AG04450 (cell line): ENCODE data around the gene SHISA9. TPM values are rescaled to one million over a fixed set of nuclear protein-coding genes. Genes with fewer than 3 reads are reported as not detected.

Source experiments
- CTCF ChIA-PET: fragments of 300-600, 350-600 bp; formaldehyde crosslinking; extraction: SDS; loops from one replicate; lab custom pipeline; 2022; ENCODE audit warnings: antibody characterized with exemption, inconsistent platforms; lab: Charles Lee
- POLR2A ChIA-PET: fragments of 350-600 bp; formaldehyde crosslinking; extraction: SDS; loops from one replicate; lab custom pipeline; 2021; ENCODE audit warnings: antibody characterized with exemption, inconsistent platforms; lab: Yijun Ruan, JAX
- DNase-seq: peaks from one replicate; pipeline ENCODE4 v3.0.0-alpha.2; 2011; ENCODE audit warnings: low read depth, low spot score
- H3K27ac ChIP-seq: one replicate; pipeline ENCODE4 v1.5.1; 2012; ENCODE audit warnings: low read depth, low read length, control low read depth
- H3K27me3 ChIP-seq: one replicate; pipeline ENCODE4 v1.6.0; 2012; ENCODE audit warnings: low read length; ENCODE audit not compliant: control insufficient read depth, insufficient read depth
- H3K4me3 ChIP-seq: 2 replicates; pipeline ENCODE4 v1.5.1; 2011; ENCODE audit warnings: mild to moderate bottlenecking, low read depth, low read length, control low read depth
- H3K9me3 ChIP-seq: 2 replicates; pipeline ENCODE4 v1.5.1; 2012; ENCODE audit warnings: low read length; ENCODE audit not compliant: control insufficient read depth, insufficient read depth
- polyA plus RNA-seq: library from polyadenylated mRNA; depleted of rRNA; stranded (reverse); fragments of >200 nt; gene quantifications from 2 replicates; pipeline ENCODE4 v1.2.3, GENCODE V29; 2011; rRNA removed
- TF ChIP-seq, protein P1 (sequence below): IDR thresholded peaks from 2 replicates; pipeline ENCODE4 v1.5.1; 2011; ENCODE audit warnings: low read depth, low read length, control low read depth, inconsistent platforms

The SHISA9 gene
- polyA plus RNA-seq, 1 experiment: not detected

DNA sequence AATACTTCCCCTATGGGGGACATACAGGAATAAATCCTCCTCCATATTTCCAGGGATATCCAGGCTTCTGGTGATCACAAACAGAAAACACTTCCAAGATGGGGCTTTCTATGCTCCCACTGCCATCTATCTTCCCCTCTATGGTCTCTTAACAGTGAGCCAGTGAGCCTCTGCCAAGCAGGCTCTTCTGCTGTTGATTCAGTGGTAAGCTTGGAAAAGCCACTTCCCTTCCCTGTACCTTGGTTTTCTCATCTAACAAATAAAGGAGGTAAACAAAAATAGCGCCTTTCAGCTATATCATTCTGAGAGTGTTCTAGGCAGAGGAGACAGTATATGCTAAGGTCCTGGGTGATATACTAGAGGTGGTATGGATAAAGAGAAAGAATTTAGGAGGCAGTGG is 368.0 kb downstream of the SHISA9 start:
- Histone ChIP-seq H3K9me3 (peaks cover 10% of the 10 kb centered on the region), H3K27me3 (no peaks in the 10 kb centered on the region), H3K27ac (no peak overlapping the region), H3K4me3 (no peak overlapping the region)
- POLR2A ChIA-PET: no interaction called here
- TF ChIP-seq, protein P1, sequence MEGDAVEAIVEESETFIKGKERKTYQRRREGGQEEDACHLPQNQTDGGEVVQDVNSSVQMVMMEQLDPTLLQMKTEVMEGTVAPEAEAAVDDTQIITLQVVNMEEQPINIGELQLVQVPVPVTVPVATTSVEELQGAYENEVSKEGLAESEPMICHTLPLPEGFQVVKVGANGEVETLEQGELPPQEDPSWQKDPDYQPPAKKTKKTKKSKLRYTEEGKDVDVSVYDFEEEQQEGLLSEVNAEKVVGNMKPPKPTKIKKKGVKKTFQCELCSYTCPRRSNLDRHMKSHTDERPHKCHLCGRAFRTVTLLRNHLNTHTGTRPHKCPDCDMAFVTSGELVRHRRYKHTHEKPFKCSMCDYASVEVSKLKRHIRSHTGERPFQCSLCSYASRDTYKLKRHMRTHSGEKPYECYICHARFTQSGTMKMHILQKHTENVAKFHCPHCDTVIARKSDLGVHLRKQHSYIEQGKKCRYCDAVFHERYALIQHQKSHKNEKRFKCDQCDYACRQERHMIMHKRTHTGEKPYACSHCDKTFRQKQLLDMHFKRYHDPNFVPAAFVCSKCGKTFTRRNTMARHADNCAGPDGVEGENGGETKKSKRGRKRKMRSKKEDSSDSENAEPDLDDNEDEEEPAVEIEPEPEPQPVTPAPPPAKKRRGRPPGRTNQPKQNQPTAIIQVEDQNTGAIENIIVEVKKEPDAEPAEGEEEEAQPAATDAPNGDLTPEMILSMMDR: no peak
- CTCF ChIA-PET: no interaction called here
- DNase-seq: no peak

DNA sequence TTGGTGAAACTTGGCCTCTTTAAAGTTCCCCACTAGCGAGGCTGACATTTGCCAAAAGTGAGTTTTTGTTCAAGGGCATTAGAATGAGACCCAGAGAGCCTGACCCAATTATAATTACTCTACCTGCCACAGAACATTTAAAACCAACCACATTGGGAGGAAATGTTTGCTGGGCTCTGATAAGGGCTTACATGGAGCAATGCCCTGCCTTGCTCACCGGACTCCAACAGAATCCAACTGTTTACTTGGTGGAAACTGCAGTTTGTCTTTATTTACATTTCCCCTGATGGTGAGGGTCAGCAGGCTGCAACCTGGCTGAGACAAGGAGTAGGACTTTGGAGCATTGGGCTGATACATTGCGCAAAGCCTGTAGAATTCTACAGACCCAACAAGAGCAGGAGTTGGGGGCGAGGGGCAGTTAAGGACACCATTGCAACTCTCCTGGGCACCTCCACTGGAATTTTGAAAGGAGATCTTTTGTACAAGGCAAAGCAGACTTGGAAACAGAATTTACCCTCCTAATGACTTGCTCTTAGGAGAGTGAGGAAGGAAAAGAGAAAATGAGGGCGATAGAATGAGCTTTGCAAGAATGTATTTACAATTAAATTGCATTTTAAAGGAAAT is 368.6 kb downstream of the SHISA9 start:
- no peak overlapping the region for H3K4me3 ChIP-seq
- CTCF ChIA-PET: no interaction called here
- POLR2A ChIA-PET: no interaction called here
- no peak for DNase-seq
- H3K9me3 ChIP-seq: peaks cover 14% of the 10 kb centered on the region
- H3K27ac ChIP-seq: no peak overlapping the region
- TF ChIP-seq, protein P1: no peak
- no peaks in the 10 kb centered on the region for H3K27me3 ChIP-seq

DNA sequence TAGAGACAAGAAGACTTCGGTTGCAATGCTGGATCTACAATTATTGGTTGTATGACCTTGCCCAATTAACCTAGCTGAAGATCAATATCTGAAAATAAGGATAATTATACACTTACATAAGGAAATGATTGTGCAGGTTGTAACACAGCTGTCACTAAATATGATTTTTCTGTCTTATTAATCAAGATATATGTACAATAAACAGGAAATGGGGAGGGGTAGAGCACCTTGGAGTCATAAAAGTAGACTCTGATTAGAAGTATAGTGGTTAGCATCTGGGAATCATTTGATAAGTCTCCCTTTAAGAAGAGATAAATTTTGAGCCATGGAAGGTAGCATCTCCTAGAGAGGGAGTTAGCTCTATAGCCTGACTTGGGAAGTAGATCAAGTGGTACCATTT is 369.2 kb downstream of the SHISA9 start:
- POLR2A ChIA-PET: no interaction called here
- DNase-seq: no peak
- H3K9me3 ChIP-seq: peaks cover 11% of the 10 kb centered on the region
- TF ChIP-seq, protein P1: no peak
- no peaks in the 10 kb centered on the region for H3K27me3 ChIP-seq
- CTCF ChIA-PET: no interaction called here
- H3K4me3 ChIP-seq: no peak overlapping the region
- no peak overlapping the region for H3K27ac ChIP-seq

DNA sequence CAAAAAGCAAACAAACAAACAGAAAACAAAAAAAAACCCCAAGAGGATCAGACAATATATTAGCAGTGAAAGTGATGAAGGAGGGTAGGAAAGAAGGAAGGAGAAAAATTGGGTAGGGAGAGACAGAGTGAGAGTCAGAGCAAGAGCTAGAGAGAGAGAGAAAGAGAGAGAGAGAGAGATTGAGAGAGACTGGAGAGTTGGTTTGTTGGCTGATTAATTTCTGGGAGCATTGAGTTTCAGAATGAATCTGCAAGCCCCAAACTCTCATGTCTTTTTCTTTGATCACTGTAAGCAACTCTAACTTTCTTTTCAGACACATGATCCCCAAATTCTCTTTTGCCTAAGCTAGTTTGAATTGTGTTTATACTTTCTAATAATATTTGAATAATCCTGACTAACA is 388.1 kb downstream of the SHISA9 start:
- Histone ChIP-seq H3K27ac (no peak overlapping the region), H3K27me3 (no peaks in the 10 kb centered on the region), H3K4me3 (no peak overlapping the region), H3K9me3 (peaks cover 6% of the 10 kb centered on the region)
- ChIA-PET CTCF (no interaction called here), POLR2A (no interaction called here)
- TF ChIP-seq, protein P1: no peak
- DNase-seq: no peak

Other genes with a start within 250 kb of the SHISA9 start
- gene CPPED1, start 97.7 kb upstream of the SHISA9 start, polyA plus RNA-seq: 6.3 and 7.7 TPM in 2 replicates